HG03175 (cell line): ENCODE data around the gene PAPPA.

Source experiments
- ATAC-seq: cut with Tn5 transposase; IDR thresholded peaks from one replicate; pipeline ENCODE4 v1.9.1; 2021; ENCODE audit warnings: mild to moderate bottlenecking, moderate library complexity; ENCODE audit not compliant: unreplicated experiment

PAPPA gene

DNA sequence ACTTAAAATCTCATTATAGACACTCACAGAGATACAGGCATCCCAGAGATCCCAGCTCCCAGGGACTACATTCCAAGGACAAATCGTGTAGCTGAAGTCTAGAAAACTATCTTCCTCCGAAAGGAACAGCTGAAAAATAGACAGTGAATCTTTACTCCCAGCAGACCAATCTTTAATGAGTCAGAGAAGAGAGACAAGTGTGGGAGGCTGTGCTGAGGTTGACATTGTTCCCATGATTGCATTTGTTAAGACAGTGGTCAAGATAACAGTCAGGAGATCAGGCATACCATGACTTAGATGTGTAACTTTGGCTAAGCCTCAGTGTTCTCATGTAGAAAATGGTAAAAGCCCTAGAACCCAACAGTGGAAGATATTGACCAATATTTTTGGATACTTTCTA, 120.7 kb downstream of the PAPPA start:
- ATAC-seq, result no peak

DNA sequence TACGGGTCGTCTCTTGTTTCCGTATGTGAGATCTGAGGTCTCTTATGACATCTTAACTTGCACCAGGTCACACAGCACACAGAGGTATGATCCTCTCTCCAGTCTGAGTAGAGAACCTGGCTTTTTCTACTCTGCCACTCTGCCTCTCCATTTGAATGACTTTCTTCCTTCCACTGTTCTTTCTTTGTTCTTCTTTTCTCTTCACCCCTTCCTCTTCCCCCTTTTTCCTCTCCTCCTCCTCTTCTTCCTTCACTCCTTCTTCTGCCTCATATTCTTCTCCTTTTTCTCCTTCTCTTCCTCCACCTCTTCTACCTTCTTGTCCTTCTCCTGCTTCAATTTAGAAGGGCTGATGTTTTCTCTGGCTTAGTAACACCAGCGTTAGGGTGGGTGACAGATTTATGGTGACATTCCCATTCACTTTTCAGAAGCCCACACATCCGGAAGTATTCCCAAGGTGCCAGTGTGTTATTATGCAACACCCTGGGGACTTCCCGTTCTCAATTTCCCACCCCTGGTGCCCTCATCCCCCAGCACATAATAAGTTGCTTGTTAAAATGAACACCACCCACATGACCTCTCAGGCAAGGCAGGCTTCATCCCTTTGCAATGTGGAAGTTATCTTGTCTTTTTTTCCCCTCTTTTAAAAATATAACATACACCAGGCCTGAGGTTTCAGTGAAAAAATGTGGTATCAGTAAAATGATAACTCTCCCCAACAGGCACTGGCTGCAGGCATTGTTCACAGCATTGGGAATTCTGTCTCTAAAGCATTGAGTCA, 122.0 kb downstream of the PAPPA start:
- no peak for ATAC-seq

DNA sequence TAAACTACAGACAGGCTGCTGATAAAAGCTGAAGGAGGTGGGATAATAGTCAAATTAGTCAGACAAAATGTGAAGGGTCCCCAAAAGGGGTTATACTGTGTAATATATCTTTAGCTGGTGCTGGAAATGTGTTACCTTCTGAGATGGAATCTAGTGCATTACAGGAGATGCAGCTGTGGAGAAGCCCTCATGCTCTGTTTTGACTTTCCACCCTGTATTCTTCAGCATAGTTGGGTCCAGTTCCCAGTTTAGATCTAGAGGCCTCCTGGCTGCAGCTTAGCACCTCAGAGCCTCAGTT, 122.6 kb downstream of the PAPPA start:
- no peak for ATAC-seq

DNA sequence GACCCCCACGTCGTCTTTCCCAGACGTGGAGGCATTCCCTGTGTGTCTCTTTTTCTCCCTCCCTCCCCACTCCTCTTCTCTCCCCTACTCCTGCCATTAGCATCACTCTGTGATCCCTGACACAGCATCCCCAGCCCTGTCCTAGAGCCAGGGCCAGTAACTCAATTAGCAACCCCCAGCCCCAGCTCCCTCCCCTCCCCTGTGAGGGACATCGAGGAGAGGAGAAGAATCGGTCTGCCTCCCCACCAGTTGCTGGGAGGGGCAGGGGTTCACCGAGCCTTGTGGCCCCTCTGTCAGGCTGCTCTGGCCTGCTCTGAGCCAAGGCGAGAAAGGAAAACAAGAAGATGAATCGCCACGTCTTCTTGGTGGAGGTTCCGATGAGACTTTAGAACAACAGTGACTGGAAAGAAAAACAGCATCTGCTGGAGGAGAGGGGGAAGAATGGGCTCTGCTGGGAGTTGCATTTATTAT, 123.1 kb downstream of the PAPPA start:
- ATAC-seq, result no peak

DNA sequence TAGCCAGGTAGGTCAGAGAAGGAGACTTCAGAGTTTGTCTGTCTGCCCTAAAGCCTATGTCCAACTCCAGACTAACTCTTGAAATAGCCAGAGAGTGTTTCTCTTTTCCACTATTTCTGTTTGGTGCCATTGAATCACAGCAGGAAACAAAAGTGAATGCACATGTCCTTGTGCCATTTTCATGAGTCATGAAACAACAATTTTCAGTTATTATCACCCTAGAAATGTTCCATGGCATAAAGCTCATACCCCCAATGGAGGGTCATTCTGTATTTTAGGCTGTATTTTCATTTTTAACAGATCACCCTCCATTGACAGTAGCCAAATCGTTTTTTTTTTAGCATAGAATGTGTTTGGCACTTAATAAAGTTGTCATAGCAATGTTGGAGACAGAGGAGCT, 124.7 kb downstream of the PAPPA start:
- no peak for ATAC-seq

DNA sequence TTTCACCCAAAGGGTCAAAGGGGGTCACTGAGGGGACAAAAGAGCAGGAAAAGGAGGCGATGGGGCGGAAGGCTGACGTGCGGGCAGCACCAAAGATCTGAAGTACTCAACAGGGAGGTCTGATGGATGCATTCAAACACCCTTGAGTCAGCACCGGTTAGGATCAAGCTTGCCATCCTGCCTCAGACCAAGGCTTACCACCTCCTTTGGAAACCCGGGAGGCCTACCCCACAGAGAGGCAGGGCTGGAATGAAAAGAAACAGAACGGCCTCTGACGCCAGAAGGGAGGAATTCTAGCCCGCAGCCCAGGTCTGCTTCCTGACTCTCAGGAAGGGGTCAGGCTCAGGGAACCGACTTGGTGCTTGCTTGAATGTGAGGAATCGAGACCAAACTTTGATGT, 125.6 kb downstream of the PAPPA start:
- no peak for ATAC-seq

DNA sequence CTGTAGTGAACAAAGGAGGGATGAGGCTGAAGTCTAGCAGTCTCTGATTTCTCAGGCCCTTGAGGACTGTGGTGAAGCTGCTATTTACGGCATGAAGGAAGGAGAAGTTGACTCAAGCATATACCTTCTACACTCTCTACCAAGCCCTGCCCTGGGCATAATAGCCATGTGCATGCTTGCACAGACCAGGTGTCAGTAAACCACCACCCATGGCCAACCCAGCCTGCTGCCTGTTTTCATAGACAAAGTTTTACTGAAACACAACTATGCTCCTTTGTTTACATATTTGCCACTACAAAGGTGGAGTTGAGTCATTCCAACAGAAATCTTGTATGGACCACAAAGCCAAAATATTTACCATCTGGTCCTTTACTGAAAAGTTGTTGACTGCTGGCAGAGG, 126.9 kb downstream of the PAPPA start:
- ATAC-seq, result no peak

DNA sequence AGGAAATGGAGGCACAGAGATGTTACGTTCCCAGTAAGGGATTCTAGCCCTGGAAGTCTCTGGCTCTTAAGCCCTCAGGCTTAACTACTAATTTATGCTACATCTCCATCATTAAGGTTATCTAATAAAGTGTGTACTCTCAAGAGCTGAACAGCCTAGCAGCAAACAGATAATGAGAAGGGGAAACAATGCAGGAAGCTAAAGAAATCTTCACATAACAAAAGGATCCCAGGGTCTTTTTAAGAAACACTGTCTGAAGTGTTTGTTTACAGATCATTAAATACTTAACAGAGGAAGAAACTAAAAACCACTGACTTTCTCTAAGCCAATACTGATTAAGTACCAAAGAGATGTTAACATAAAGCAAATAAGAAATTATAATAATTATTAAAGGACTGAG, 129.0 kb downstream of the PAPPA start:
- ATAC-seq, result no peak

DNA sequence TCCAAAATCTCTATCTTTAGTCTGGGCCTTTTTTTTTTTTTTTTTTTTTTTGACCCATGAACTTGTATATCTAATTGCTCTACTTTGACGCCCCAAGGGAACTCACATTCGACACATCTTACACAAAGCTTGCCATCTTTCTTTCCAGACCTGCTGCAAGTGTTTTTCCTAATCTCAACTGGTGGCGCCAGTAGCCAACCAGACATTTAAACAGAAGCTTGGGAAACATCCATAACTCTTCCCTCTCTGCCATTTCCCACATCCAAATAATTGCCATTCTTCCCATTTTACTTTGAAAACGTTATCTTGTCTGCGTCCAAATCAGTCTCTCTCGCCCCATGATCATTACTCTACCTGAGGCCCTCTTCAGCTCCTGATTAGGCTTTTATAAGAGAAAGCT, 130.9 kb downstream of the PAPPA start:
- no peak for ATAC-seq

DNA sequence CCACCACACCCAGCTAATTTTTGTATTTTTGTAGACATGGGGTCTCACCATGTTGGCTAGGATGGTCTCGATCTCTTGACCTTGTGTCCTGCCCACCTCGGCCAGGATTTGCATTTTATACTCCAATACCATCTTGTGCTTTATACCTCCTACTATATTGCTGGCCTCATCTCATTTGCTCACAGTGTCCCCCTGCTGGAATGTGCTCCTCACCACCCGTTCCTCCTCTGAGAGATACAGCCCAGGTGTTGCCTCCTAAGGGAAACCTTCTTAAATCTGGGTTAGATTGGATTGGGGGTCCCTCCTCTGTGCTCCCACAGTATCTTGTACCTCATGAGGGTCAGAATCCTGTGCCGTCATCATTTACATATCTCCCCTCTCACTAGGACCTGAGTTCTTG, 131.7 kb downstream of the PAPPA start:
- ATAC-seq, result no peak

DNA sequence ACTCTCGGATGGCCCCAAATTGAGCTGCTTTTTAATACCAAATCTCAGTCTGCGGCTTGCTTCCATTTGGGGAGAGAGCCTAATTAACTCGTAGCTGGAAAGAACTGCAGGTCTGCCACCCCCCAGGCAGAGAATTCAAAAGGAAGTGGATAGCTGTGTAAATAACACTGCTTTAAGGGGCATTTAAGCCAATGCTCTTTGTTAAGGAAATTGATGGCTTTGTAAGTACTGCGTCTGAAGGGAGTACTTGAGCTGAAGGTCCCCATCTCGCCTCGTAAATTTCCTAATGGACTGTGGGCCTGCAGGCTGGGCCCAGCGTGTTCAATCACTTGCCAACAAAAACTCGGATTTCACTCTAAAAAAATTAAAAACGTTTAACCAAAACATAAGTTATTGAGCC, 132.7 kb downstream of the PAPPA start:
- no peak for ATAC-seq

DNA sequence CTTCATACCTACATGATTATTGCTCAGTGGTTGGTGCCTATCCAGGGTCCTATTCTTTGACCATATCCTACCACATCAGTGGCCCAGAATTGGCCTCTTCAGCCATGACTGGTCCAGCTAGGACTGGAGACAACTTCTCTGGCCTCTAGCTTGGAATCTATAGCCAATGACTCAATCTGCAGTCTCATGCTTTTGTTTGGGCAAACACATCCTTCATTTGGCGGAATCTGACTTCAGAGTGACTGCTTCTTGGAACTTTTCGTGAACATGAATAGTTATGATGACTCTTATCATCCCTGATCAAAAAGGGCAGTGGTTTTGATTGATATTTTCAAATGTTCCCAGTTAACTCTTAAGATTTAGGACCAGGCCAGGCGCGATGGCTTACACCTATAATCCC, 134.1 kb downstream of the PAPPA start:
- ATAC-seq, result no peak

DNA sequence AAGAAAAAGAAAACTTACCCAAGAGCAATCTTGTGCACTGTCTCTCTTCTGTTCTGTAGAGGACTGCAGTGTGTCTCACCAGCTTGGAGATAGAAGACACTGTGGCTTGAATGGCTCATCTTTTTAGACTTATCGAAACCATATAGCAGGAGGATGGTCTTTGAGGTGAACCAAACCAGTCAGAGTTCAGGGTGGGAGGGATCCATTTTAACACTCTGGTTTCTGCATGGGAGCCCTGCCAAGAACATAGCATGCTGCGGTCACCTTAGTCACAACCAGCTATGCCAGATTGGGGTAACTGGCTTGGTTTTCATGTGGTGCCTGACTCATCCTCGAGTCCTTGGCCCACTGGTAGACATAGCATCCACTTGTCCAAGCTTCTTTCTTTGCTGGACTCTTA, 135.1 kb downstream of the PAPPA start:
- no peak for ATAC-seq

DNA sequence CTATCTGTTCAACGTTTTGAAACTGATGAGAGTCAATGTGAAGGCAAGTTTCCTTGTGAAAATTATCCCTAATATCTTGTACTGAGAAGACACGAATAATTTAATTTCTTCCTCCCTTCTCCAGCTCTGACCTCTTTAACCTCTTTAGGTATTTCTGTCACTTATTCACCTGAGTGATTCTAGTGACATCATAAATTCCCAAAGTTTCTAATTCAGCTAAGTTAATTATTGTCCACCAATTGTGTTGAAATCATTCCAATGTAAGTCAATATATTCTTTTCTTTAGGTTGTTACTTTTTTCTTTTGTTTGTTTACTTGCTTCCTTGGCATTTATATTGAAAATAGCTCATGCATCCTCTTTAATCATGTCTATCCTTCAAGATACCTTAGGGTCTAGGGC, 143.8 kb downstream of the PAPPA start:
- ATAC-seq, result no peak

DNA sequence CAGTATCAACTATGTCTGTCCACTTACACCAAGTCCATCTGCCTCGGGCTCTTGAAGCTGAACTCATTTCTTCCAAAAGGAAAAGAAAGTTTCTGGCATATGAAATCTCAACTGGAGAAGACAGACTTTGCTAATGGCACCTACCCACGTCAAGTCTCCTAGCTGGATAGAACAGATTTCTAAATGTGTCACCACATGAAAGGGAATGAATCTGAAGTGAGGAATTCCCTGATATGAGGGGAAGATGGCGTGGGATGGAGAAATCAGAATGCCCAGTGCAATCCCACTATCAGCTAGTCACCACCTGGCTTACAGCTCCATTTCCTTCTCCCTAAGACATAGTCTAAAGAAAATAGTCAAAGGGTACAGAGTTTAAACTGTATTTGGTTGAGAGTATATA, 144.7 kb downstream of the PAPPA start:
- ATAC-seq, result no peak

DNA sequence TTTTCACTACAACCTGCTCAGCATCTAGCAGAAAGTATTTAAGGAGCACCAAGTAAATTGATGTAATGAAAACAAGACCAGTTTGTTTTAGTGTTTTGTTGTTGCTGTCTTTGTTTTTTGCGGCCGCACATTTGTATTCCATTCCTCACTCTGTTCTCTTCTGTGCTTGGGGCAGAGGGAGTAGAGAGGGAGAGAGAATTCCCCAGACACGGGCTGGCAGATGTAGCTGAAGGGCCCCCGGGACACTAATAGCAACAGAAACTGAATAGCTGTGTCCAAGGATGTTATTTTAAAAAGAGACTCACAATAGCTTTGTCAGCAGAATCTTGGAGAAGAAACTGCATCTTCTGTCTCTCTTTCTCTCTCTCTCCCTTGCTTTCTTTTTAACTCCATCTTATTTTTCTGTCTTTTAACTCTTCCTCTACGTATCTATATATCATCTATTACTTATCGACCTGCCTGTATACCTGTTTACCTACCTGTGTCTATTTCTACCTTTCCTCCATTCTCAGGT, 145.3 kb downstream of the PAPPA start:
- ATAC-seq, result no peak

DNA sequence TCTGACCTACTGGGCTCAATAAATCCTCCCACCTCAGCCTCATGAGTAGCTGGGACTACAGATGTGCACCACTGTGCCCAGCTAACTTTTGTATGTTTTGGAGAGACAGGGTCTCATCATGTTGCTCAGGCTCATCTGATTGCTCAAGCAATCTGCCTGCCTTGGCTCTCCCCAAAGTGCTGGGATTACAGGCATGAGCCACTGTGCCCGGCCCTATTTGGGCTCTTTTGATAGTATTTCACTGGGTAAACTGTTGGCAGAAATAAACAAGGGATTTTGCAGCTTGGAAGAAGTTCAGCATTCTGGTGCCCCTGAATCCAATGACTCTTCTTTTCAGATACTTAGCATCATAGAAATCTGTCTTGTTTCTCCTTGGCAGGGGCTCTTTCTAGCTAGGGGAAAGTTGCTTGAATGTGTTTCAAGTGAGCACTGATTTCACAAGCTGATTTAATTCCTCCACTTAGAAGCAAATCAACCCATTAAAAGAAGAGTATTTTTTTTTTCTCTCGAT, 146.8 kb downstream of the PAPPA start:
- no peak for ATAC-seq

DNA sequence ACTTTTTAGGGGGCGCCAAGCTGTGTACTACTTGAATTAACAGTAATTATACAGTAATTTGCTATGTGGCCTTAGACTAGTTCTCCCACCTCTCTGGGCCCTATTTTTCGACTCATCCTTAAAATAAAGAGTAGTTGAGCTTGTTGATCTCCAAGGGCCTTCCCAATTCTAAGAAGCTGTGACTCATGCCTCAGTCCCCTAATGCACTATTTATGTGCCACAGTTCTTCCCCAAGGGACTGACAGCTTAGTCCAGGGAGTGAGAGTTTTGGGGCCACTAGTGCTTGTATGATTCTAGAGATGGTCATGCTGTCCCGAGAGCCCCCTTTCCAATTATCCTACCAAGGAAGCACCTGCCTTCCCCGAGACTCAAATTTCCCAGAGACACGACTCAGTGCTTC, 149.7 kb downstream of the PAPPA start:
- ATAC-seq, result no peak

DNA sequence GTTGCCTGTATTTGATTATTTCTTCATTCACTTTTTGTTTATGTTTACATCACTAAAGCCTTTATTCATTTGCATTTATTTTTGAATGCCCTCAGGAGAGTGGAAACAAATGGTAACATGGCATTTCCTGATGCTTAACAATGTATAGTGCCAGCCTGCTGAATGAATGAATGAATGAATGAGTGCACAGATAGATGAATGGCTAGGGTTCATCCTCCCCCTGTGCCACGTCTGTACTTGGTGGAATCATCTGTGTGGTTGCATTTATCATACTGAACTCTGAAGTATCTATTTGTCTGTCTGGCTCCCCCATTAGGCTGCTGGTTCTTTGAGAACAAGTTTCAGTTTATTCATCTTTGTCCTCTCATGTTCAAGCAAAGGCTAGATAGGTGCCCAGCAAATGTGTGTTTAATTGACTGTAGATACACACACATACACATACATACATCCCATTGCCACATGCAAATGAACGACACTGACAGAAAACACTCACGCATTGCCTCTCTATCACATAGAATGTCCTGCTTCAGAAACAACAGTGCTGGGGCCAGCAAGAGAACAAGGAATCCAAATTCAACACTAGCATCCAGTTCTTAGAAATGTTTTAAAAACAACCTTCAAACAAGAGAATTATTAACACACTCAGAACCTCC, 150.4 kb downstream of the PAPPA start:
- no peak for ATAC-seq

DNA sequence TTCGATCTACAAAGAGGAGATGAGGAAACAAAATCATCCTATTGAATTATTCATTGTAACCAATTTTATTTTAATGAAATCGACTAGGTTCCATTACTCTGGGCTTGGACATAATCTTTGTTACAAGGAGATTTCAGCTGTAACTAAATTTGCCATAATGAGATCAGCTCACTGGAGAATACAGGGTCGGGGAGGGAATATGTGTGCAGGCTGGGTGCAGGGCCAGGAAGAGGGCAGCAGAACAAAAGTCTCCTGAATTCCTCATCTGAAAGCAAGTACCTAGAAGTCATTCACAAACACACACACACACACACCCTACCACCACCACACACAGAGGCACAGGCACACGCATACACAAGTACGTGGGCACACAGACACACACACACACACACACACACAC, 151.2 kb downstream of the PAPPA start:
- no peak for ATAC-seq

DNA sequence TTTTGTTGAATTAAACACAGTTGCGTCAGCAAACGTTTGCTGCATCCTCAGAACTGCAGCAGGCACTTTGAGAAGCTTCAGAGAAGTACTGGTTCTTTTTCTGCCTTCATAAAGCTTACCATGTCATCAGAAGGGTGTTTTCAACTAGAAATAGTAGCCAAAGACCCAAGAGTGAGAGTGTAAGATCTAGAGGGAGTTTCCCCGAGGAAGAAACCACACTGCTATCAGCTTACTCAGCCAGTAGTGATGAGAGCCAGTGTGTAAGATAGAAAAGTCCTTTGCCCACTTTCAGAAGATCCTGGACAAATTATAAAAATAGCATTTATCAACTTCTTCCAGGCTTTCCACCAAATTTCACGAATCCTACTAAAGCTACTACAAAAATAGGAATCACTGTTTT, 154.5 kb downstream of the PAPPA start:
- no peak for ATAC-seq

DNA sequence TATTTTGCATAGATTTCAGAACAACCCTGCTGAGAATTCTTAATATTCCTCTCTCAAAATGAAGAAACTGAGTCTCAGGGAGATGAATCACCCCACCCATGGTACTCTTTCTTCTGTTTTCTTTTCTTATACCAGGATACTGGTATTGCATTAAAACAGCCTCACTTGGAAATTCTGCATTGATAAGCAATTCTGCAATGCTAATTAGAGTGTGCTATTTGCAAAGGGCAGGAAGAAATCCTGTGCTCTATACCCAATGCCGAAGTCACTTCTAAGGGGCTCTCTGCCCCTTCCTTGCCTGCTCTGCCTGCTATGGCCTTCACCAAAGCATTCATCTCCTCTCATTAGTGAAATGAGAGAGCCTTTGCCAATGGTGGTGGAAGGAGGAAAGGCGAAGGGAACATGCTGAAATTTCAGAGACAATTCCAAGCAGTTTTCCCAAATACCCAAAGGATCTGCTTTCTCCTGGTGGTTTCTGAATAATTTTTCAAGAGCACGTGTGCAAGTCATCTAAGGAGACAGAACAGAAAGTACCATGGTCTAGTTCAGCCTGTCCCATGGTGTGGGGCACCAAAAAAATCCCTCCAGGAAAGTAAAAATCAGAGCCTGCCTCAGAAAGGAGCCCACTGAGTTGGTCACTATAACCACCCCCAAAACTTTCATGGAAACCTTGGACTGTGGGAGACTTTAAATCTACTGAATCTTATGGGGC, 156.5 kb downstream of the PAPPA start:
- no peak for ATAC-seq
